ENCODE measurements around the gene MAPK10.

- TF ChIP-seq PKNOX1 (IDR thresholded peaks at IDR 0.05) (no peak), TARDBP (IDR thresholded peaks at IDR 0.05) (no peak), ARNT (IDR thresholded peaks at IDR 0.05) (no peak), LEF1 (IDR thresholded peaks at IDR 0.05; ENCODE audit: borderline replicate concordance) (no peak), SP1 (IDR thresholded peaks at IDR 0.05) (no peak), L3MBTL2 (conservative IDR thresholded peaks at IDR 0.05) (no peak), FOXA1 (IDR thresholded peaks at IDR 0.05) (no peak), FOXK2 (IDR thresholded peaks at IDR 0.05) (no peak), ELF4 (IDR thresholded peaks at IDR 0.05) (no peak), HDGF (IDR thresholded peaks at IDR 0.05; ENCODE audit: borderline replicate concordance) (no peak), FOXM1 (IDR thresholded peaks at IDR 0.05; ENCODE audit: borderline replicate concordance) (no peak)
These were observed 98.2 kb downstream of the MAPK10 start for GRCh38 chr4:86261636-86262035.
